Urothelium cell line (cell line): Measurements from ENCODE around the gene MACROH2A1.

Source experiments
- DNase-seq: peaks from one replicate; pipeline ENCODE4 v3.0.0; 2011; ENCODE audit warnings: low spot score, mixed read lengths
- FAIRE-seq: peaks from 2 replicates; lab custom pipeline; 2011; peaks lifted over from hg19 to GRCh38; lab: Jason Lieb, UNC

The MACROH2A1 gene

GRCh38 chr5:135357685-135358084 lies 41.3 kb downstream of the MACROH2A1 start:
- no peak for FAIRE-seq

GRCh38 chr5:135356522-135357318 lies 42.3 kb downstream of the MACROH2A1 start:
- FAIRE-seq = no peak
- no peak for DNase-seq

More at GRCh38 chr5:135357685-135358084, 41.3 kb downstream of the MACROH2A1 start:
- DNase-seq = no peak

DNA sequence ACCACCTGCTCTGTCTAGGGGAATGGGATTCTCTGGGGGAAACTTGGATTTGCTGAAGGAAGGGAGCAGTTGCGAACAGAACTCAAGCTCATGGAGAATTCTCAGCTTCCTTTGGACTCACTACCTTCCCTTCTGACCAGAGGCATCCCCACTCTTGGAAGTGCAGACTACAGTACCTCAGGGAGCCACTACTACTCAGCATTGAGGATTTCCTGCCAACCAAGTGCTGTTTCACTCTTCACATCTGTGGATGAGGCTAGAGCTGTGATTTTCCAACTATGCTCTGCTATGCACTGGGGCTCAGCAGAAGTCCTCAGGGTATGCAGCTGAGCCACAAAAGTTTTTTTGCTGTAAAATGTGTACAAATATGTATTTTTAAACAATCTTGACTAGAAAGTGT lies 43.9 kb downstream of the MACROH2A1 start:
- DNase-seq (no peak), FAIRE-seq (no peak)

GRCh38 chr5:135353952-135354721 lies 44.9 kb downstream of the MACROH2A1 start:
- no peak for DNase-seq
- FAIRE-seq = no peak

GRCh38 chr5:135350536-135350935 lies 48.5 kb downstream of the MACROH2A1 start:
- FAIRE-seq = no peak
- DNase-seq = no peak

- no peak for DNase-seq
- FAIRE-seq = no peak
Observed at GRCh38 chr5:135349886-135350285, 49.1 kb downstream of the MACROH2A1 start.

- no peak for FAIRE-seq
Observed at GRCh38 chr5:135349451-135349850, 49.6 kb downstream of the MACROH2A1 start.

GRCh38 chr5:135348918-135349317 lies 50.1 kb downstream of the MACROH2A1 start:
- DNase-seq (no peak), FAIRE-seq (no peak)

More at GRCh38 chr5:135349451-135349850, 49.6 kb downstream of the MACROH2A1 start:
- no peak for DNase-seq

GRCh38 chr5:135347392-135347791 lies 51.6 kb downstream of the MACROH2A1 start:
- no peak for DNase-seq

DNA sequence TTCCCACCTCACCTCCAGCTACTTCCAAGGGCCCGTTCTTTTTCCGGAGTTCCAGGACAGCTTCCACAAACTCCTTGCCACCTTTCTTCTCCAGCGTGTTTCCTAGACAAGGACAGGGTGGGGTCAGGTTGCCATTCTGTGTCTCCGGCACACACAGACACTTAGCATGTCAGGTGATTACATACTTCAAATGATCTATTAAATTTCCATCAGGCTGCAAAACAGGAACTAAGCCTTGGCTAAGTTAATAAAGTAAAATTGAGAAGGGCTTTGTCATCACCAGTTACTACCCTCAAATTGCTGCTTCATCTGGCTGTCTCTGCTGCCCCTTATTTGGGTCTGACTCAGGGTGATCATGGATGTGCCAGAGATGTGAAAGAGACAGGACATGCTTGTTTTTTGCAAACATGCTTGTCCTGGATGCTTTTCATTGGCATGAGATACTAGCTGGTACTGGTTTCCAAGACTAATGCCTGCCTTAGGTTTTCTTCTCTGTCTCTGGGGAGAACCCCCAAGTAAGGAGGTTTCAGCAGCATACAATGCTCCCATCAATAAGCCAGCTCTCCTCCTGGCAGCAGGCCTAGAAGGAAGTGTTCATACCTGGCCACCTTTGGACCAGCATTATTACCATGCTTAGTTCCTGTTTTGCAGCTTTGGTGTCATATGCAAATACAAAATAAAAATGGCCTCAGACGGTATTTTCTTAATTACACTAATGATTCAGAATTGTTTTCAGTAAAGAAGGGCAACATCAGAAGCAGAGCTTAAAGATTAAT lies 52.9 kb downstream of the MACROH2A1 start:
- no peak for DNase-seq
- FAIRE-seq = no peak

More at GRCh38 chr5:135347392-135347791, 51.6 kb downstream of the MACROH2A1 start:
- FAIRE-seq = no peak

- DNase-seq (no peak), FAIRE-seq (no peak)
Observed at GRCh38 chr5:135344349-135344748, 54.7 kb downstream of the MACROH2A1 start.

DNA sequence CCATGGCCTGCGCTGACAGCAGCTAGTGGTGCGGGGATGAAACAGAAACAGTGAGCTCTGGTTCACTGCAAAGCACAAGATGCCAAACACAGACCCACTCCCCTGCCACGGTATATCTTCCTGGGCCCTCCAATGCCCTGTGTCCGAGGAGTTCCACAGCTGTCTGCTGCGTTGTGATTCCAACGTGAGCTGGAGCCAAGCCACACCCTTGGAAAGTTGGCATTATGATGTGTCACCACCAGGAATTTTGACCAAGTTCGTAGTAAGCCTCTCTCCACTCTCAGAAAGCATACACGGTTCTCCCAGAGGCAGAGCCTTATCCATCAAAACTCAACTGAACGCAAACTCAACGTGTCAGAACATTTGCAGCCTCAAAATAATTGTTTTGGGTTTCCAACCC lies 55.6 kb downstream of the MACROH2A1 start:
- FAIRE-seq (no peak), DNase-seq (no peak)

DNA sequence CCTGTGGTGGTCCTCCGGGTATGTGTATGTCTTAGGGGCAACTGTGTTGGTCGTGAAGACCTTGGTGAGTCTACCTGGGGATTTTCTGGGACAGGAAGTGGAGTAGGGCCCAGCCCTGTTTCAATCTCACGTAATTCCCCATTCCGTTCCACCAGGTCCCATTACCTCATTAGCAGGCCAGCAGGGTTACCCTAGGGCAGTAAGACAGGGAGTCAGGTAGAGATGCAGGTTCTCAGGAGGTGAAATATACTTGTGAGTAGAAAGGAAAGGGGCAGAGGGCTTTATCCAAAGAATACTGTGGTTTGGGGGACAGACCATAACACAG lies 56.5 kb downstream of the MACROH2A1 start:
- DNase-seq (no peak), FAIRE-seq (no peak)

GRCh38 chr5:135341696-135342550 lies 57.1 kb downstream of the MACROH2A1 start:
- no peak for FAIRE-seq

GRCh38 chr5:135341016-135341666 lies 57.9 kb downstream of the MACROH2A1 start:
- no peak for FAIRE-seq
- DNase-seq = no peak

More at GRCh38 chr5:135341696-135342550, 57.1 kb downstream of the MACROH2A1 start:
- no peak for DNase-seq

GRCh38 chr5:135340568-135340967 lies 58.5 kb downstream of the MACROH2A1 start:
- FAIRE-seq (no peak), DNase-seq (no peak)

DNA sequence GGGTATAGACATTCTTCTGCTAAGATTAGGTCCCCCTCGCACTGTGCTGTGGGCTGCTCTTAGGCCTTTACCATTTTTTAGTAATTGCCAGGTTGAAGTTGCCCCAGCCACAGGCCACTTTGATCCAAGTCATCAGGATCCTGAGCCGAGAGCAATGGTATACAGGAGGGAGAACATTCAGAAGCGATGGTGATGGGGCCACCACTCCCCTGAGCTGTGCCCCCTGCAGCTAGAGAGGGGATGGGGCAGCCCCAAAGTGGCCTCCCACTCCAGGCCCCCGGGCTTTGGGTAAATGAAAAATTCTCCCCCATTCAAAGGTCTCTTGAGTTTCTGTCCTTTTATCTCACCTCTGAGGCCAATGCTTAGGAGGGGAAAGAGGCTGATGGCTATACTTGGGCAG lies 59.4 kb downstream of the MACROH2A1 start:
- no peak for FAIRE-seq
- DNase-seq = no peak

GRCh38 chr5:135339189-135339588 lies 59.8 kb downstream of the MACROH2A1 start:
- DNase-seq = no peak
- no peak for FAIRE-seq

DNA sequence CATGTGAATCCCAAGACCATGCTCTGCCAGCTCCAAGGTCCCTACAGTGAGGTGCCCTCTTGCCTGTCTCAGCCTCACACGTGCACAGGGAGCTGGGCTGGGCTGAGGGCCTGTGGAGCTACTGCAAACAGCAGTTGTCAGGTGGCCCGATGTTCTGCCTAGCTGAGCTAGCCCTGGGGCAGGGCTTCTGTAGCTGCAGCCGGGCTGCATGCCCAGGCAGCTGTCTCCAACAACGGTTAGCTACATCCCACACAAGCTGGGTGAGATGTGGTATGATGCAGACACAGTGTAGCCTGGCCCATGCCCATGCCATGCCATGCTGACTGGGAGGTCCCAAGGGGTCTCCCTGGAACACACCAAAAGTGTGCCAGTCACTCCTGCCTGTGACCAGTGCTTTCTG lies 62.0 kb downstream of the MACROH2A1 start:
- DNase-seq (no peak), FAIRE-seq (no peak)
